ENCODE data around the gene TNFAIP3. TPM values are rescaled to one million over a fixed set of nuclear protein-coding genes. Genes with fewer than 3 reads are reported as not detected.

TNFAIP3 gene
- total RNA-seq, 4 donors from 2014 or later: 14.4 to 36.2 (median 19.6) TPM

GRCh38 chr6:137915790-137916189 lies 48.7 kb downstream of the TNFAIP3 start:
- Histone ChIP-seq H3K27ac (no peak overlapping the region), H3K9me3 (no peaks in the 10 kb centered on the region), H3K4me3 (no peak overlapping the region), H3K27me3 (no peaks in the 10 kb centered on the region), H3K4me1 (no peaks in the 10 kb centered on the region), H3K36me3 (no peaks in the 10 kb centered on the region)
- DNase-seq: no peak
- intact Hi-C loops (cut with DNase I; ENCODE audit: low total_unique reads): no loop called here
- TF ChIP-seq POLR2A (IDR thresholded peaks at IDR 0.05) (no peak), CTCF (IDR thresholded peaks at IDR 0.05) (no peak)

GRCh38 chr6:137917551-137918325 lies 50.7 kb downstream of the TNFAIP3 start:
- no peak overlapping the region for H3K4me3 ChIP-seq
- H3K27ac ChIP-seq: no peak overlapping the region
- no peaks in the 10 kb centered on the region for H3K4me1 ChIP-seq
- H3K27me3 ChIP-seq: no peaks in the 10 kb centered on the region
- no peaks in the 10 kb centered on the region for H3K36me3 ChIP-seq
- no peaks in the 10 kb centered on the region for H3K9me3 ChIP-seq
- DNase-seq: no peak
- TF ChIP-seq CTCF (IDR thresholded peaks at IDR 0.05) (no peak), POLR2A (IDR thresholded peaks at IDR 0.05) (no peak)
- intact Hi-C loops (cut with DNase I; ENCODE audit: low total_unique reads): no loop called here

DNA sequence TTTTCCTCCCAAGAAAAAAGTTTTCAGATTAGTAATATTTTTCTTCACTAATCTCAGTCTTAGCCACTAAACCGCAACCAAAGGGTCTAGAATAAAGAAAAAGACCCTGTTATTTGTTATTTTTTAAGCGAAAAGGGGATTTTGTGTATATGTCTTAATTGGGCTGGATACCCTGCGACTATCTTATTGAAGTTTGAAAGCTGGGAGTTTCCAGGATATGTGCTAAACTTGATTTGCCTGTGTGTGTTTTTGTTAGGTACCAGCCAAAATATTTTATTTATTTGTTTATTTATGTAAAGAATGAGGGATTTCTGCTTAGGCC lies 52.4 kb downstream of the TNFAIP3 start:
- no peaks in the 10 kb centered on the region for H3K27me3 ChIP-seq
- TF ChIP-seq CTCF (IDR thresholded peaks at IDR 0.05): no peak
- no peak for TF ChIP-seq POLR2A (IDR thresholded peaks at IDR 0.05)
- H3K9me3 ChIP-seq: no peaks in the 10 kb centered on the region
- intact Hi-C loops (cut with DNase I; ENCODE audit: low total_unique reads): no loop called here
- no peak for DNase-seq
- no peak overlapping the region for H3K27ac ChIP-seq
- H3K4me1 ChIP-seq: no peaks in the 10 kb centered on the region
- H3K4me3 ChIP-seq: no peak overlapping the region
- H3K36me3 ChIP-seq: no peaks in the 10 kb centered on the region

- Histone ChIP-seq H3K27ac (no peak overlapping the region), H3K4me3 (no peak overlapping the region), H3K27me3 (no peaks in the 10 kb centered on the region), H3K4me1 (no peaks in the 10 kb centered on the region), H3K36me3 (no peaks in the 10 kb centered on the region), H3K9me3 (no peaks in the 10 kb centered on the region)
- intact Hi-C loops (cut with DNase I; ENCODE audit: low total_unique reads): no loop called here
- TF ChIP-seq POLR2A (IDR thresholded peaks at IDR 0.05) (no peak), CTCF (IDR thresholded peaks at IDR 0.05) (no peak)
- no peak for DNase-seq
Observed at GRCh38 chr6:137919837-137920730, 53.0 kb downstream of the TNFAIP3 start.

DNA sequence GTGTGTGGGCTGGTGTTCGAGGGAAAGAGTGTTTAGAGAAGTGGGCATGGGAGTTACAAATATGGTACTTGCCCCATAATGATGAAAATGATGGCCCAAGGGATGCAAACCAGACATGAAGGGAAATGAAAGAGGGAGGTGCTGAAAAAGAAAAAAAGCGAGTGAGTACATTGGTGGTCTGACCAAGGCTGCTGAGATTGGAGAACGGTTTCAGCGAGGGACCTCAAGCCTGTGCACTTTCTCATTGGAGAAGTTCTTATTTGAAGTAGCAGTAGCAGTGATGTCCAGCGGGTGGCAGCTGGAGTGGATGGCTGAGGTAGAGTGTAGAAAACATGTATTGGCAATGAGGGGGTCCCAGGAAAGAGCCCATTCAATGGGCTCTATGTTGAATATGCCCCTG lies 54.8 kb downstream of the TNFAIP3 start:
- H3K36me3 ChIP-seq: no peaks in the 10 kb centered on the region
- DNase-seq: no peak
- intact Hi-C loops (cut with DNase I; ENCODE audit: low total_unique reads): no loop called here
- H3K27me3 ChIP-seq: no peaks in the 10 kb centered on the region
- H3K9me3 ChIP-seq: no peaks in the 10 kb centered on the region
- TF ChIP-seq CTCF (IDR thresholded peaks at IDR 0.05) (no peak), POLR2A (IDR thresholded peaks at IDR 0.05) (no peak)
- H3K27ac ChIP-seq: no peak overlapping the region
- no peaks in the 10 kb centered on the region for H3K4me1 ChIP-seq
- H3K4me3 ChIP-seq: no peak overlapping the region

Measured in uterus (tissue), 4 donors.